Measurements from ENCODE around the gene YDJC.

DNA sequence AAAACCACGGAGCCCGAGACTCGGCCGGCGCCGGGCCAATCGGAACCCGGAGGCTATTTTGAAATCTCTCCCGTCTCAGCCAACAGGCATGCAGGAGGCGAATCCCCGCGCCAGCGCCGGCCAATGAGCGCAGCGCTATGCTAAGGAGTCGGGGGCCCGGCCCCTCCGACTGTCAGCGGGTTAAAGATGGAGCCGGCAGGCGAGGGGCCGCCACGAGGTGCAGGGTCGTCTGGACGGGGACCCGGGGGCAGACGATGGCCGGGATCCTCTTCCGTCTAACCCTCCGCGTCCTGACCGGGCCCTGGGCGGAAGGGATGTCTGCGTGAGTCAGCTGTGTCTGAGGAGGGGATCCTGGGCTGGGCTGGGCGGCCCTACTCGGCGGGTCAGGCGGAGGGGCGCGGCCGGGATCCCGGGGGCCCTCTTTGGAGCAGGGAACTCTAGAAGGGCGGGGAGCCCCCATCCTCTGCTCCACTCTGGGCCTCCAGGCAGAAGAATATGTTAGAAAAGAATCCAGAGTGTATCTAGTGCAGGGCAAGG lies 22.3 kb upstream of the YDJC start:
- TF ChIP-seq, protein P1, sequence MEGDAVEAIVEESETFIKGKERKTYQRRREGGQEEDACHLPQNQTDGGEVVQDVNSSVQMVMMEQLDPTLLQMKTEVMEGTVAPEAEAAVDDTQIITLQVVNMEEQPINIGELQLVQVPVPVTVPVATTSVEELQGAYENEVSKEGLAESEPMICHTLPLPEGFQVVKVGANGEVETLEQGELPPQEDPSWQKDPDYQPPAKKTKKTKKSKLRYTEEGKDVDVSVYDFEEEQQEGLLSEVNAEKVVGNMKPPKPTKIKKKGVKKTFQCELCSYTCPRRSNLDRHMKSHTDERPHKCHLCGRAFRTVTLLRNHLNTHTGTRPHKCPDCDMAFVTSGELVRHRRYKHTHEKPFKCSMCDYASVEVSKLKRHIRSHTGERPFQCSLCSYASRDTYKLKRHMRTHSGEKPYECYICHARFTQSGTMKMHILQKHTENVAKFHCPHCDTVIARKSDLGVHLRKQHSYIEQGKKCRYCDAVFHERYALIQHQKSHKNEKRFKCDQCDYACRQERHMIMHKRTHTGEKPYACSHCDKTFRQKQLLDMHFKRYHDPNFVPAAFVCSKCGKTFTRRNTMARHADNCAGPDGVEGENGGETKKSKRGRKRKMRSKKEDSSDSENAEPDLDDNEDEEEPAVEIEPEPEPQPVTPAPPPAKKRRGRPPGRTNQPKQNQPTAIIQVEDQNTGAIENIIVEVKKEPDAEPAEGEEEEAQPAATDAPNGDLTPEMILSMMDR (conservative IDR thresholded peaks at IDR 0.05) = no peak
- TF ChIP-seq ZFX (IDR thresholded peaks at IDR 0.05) = no peak

Data from C4-2B (cell line).